IPS DF 6.9 (cell line): ENCODE data around the gene RPS3.
A peak's percentile ranks its signal among the peaks of the same experiment; 100 is the strongest.
"Not testable (repeated sequence)": the region's sequence is repeated elsewhere in the genome, so short reads cannot be mapped to it uniquely, and the experiment has no call there.

ENCODE experiments used
- DNase-seq: peaks from one replicate; pipeline ENCODE4 v3.0.0-alpha.2; 2013; ENCODE audit warnings: low read depth, low spot score
- H3K27ac ChIP-seq: one replicate; pipeline ENCODE4 v1.5.1; 2013; ENCODE audit warnings: low read length, control low read depth
- H3K27me3 ChIP-seq: 2 replicates; pipeline ENCODE4 v1.6.1; 2013; ENCODE audit warnings: mild to moderate bottlenecking, low read length; ENCODE audit not compliant: control insufficient read depth, insufficient read depth
- H3K36me3 ChIP-seq: 2 replicates; pipeline ENCODE4 v1.6.1; 2013; ENCODE audit warnings: low read length; ENCODE audit not compliant: control insufficient read depth, insufficient read depth
- H3K4me1 ChIP-seq: 2 replicates; pipeline ENCODE4 v1.6.1; 2013; ENCODE audit warnings: low read length; ENCODE audit not compliant: control insufficient read depth, insufficient read depth
- H3K4me3 ChIP-seq: 2 replicates; pipeline ENCODE4 v1.5.1; 2013; ENCODE audit warnings: mild to moderate bottlenecking, low read length
- H3K9me3 ChIP-seq: 2 replicates; pipeline ENCODE4 v1.6.1; 2013; ENCODE audit warnings: low read length, inconsistent platforms; ENCODE audit not compliant: control insufficient read depth, insufficient read depth
- whole genome bisulfite sequencing: extraction: QIAGEN DNeasy Blood & Tissue Kit; methylation state at CpG from one replicate; pipeline ENCODE4 v1.1.7; 2013; ENCODE audit warnings: mixed read lengths, missing lambda C conversion rate; ENCODE audit not compliant: insufficient read length, insufficient coverage; 5-methylcytosine and 5-hydroxymethylcytosine counted together

The RPS3 gene

DNA sequence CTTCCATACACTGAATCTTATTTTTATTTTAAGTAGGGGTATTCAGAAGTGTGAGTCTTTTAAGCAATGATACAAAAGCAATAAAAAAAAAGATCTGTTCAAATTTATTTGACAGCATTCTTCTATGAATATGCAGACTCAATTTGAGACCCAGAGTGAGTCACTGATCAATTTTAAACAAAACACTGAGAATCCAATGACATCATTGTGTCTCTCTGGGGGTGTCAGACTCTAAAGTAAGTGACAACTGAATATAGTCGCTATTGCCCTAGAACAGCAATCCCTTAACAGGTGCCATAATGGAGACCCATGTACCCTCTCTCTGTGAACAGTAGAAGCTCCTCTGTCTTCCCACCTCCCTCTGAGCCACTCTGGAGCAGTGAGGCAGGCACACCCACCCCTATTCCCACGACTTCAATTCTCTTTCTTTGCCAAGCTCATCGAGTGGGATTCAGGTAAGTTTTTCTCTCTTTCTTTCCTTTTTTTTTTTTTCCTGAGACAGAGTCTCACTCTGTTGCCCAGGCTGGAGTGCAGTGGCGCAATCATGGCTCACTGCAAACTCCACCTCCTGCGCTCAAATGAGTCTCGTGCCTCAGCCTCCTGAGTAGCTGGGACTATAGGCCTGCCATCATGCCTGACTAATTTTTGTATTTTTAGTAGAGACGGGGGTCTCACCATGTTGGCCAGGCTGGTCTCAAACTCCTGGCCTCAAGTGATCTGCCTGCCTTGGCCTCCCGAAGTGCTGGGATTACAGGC is 5.1 kb upstream of the RPS3 start:
- no peaks in the 10 kb centered on the region for H3K9me3 ChIP-seq
- no CpG with 5 or more reads among the region's 8 CpGs for WGBS
- no peaks in the 10 kb centered on the region for H3K27me3 ChIP-seq
- DNase-seq, result no peak
- no peaks in the 10 kb centered on the region for H3K36me3 ChIP-seq
- no peak overlapping the region for H3K4me3 ChIP-seq
- no peak overlapping the region for H3K27ac ChIP-seq
- peaks cover 1% of the 10 kb centered on the region; the same call in 1 of the 2 replicates for H3K4me1 ChIP-seq

GRCh38 chr11:75398906-75399305 is 412 bp upstream of the RPS3 start:
- Histone ChIP-seq H3K36me3 (peaks cover 26% of the 10 kb centered on the region), H3K27me3 (no peaks in the 10 kb centered on the region), H3K9me3 (no peaks in the 10 kb centered on the region), H3K4me3 (no peak overlapping the region), H3K4me1 (peaks cover 2% of the 10 kb centered on the region; the same call in 1 of the 2 replicates), H3K27ac (no peak overlapping the region)
- DNase-seq, result no peak
- no CpG with 5 or more reads among the region's 8 CpGs for WGBS

DNA sequence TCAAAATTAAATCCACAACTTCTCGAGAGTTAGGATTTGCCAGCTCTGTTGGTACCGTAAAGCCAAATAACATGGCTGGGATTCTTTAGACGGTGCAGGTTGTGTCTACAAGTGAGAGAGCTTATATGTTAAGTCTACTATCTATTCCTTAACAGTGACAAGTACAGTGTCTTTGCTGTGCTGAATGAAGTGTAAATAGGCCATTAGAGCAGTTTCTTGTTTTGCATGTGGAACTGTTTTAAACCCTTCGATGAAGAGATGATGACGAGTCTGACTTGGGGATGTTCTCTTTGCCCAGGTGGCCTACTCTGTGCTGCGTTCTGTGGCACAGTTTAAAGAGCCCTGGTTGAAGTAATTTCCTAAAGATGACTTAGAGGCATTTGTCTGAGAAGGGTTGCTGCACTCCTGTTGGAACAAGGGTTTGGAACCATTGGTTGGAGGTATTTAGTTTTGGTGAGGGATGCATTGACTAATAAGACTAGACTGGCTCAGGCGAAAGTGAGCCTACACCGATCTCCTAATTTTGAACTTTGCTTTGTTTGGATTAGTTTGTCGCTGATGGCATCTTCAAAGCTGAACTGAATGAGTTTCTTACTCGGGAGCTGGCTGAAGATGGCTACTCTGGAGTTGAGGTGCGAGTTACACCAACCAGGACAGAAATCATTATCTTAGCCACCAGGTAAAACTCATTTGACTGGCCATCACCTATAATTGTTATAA is 988 bp downstream of the RPS3 start:
- Histone ChIP-seq H3K9me3 (no peaks in the 10 kb centered on the region), H3K27ac (no peak overlapping the region), H3K4me1 (peaks cover 2% of the 10 kb centered on the region; the same call in 1 of the 2 replicates), H3K4me3 (peak overlapping the region; percentile 98), H3K27me3 (no peaks in the 10 kb centered on the region), H3K36me3 (peaks cover 38% of the 10 kb centered on the region)
- no peak for DNase-seq
- WGBS, result no CpG with 5 or more reads among the region's 11 CpGs

DNA sequence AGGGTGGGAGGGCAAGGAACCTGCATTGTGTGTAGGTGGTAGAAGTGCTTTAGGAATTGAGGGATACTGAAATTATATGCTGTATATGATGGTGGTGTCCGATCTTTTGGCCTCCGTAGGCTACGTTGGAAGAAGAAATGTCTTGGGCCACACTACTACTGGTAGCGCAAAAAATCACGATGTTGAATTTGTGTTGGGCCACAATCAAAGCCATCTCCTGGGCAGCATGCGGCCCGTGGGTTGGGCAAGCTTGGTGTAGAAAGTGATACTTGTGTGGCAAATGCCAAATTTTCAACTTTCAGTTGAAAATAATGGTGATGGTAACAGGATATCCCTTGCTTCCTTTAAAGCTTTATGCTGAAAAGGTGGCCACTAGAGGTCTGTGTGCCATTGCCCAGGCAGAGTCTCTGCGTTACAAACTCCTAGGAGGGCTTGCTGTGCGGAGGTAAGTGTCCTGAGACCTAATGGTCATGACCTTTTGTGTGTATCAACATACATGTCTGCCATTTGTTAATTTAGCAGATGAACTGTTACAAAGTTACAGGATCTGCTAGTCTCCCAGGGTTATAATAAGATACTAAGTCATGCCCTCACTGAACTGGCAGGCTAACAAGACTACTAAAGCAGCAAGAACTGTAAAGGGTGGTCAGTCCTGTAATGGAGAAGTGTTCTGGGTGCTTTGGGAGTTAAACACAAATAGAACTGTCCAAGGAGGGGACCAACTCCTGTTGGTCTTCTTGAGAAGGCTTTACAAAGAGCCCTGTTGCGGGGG is 2.9 kb downstream of the RPS3 start:
- no peaks in the 10 kb centered on the region for H3K27me3 ChIP-seq
- WGBS, result no CpG with 5 or more reads among the region's 10 CpGs
- H3K36me3 ChIP-seq, result peaks cover 54% of the 10 kb centered on the region
- no peak overlapping the region for H3K27ac ChIP-seq
- H3K4me3 ChIP-seq, result peak overlapping the region; percentile 8; the same call in 1 of the 2 replicates
- DNase-seq, result no peak
- peaks cover 2% of the 10 kb centered on the region; the same call in 1 of the 2 replicates for H3K4me1 ChIP-seq
- H3K9me3 ChIP-seq, result no peaks in the 10 kb centered on the region

DNA sequence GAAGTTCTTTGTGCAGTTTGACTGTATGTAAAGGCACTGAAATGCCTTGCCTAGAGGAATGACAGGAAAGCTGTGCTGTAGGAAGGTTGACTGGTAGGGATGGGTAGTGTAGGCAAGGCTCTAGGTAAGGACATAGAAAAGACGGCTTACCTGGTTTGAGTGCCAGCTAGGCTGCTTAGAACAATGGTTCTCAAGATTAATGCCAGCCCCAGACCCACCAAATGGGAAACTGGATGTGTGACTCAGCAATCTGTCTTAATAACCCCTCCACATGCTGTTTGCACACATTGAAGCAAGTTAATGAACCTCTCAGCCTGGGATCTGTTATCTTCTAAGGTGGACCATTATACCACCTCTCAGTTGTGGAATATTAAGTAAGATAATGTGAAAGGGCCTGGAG is 3.7 kb downstream of the RPS3 start:
- Histone ChIP-seq H3K27me3 (no peaks in the 10 kb centered on the region), H3K9me3 (no peaks in the 10 kb centered on the region), H3K36me3 (peaks cover 58% of the 10 kb centered on the region), H3K4me3 (no peak overlapping the region), H3K4me1 (peaks cover 2% of the 10 kb centered on the region; the same call in 1 of the 2 replicates), H3K27ac (no peak overlapping the region)
- WGBS, result no CpG with 5 or more reads among the region's 1 CpG
- no peak for DNase-seq

DNA sequence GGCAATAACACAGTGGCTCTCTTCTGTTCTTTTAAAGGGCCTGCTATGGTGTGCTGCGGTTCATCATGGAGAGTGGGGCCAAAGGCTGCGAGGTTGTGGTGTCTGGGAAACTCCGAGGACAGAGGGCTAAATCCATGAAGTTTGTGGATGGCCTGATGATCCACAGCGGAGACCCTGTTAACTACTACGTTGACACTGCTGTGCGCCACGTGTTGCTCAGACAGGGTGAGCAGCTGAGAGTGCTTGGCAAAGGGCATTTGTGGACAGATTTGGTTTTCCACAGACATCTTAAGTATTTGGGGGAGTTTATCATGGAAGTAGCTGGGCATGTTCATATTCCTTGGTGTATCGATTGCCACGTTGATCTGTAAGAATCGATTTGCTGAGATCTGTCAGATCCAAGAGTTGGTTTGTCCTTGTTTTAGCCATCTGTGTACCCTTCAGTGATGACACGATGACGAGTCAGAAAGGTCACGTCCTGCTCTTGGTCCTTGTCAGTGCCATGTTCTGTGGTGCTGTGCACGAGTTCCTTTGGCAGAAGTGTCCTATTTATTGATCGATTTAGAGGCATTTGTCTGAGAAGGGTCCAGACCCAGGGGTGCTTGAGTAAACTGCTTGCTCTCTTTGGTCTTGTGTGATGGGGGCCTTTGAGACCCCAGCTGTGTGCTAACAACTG is 4.8 kb downstream of the RPS3 start:
- WGBS, result no CpG with 5 or more reads among the region's 15 CpGs
- H3K4me3 ChIP-seq, result no peak overlapping the region
- H3K9me3 ChIP-seq, result no peaks in the 10 kb centered on the region
- no peaks in the 10 kb centered on the region for H3K27me3 ChIP-seq
- no peak overlapping the region for H3K27ac ChIP-seq
- DNase-seq, result no peak
- H3K4me1 ChIP-seq, result peaks cover 2% of the 10 kb centered on the region; the same call in 1 of the 2 replicates
- H3K36me3 ChIP-seq, result peaks cover 60% of the 10 kb centered on the region

DNA sequence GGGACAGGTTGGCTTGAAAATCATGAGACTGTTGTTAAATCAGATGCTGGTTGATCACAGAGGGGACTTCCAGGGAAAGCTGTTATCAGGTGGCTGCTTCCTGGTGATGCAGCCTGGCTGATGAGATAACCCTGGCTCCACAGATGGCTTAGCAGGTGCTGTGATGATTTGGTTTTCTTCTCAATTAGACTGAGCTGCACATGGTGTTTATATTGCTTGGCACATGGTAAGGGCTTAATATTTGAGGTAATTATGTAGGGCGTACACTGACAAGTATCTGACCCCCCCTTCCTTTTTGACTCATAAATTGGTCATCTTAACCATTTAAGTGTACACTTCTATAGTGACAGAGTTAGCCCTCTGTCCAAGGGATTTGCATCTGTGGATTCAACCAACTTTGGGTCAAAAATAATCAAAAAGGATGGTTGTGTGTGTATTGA is 7.0 kb downstream of the RPS3 start:
- H3K4me3 ChIP-seq, result no peak overlapping the region
- peaks cover 2% of the 10 kb centered on the region; the same call in 1 of the 2 replicates for H3K4me1 ChIP-seq
- WGBS, result no CpG with 5 or more reads among the region's 1 CpG
- H3K36me3 ChIP-seq, result peaks cover 58% of the 10 kb centered on the region
- DNase-seq, result no peak
- H3K27me3 ChIP-seq, result no peaks in the 10 kb centered on the region
- no peaks in the 10 kb centered on the region for H3K9me3 ChIP-seq
- H3K27ac ChIP-seq, result no peak overlapping the region

DNA sequence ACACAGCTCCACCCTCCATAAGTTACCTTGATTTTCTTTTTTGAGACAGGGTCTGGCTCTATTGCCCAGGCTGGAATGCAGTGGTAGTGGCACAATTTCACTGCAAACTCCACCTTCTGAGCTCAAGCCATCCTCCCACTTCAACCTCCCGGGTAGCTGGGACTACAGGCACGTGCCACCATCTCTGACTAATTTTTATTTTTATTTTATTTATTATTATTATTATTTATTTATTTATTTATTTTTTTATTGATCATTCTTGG is 9.6 kb downstream of the RPS3 start:
- peaks cover 43% of the 10 kb centered on the region for H3K36me3 ChIP-seq
- WGBS, result no CpG with 5 or more reads among the region's 2 CpGs
- no peaks in the 10 kb centered on the region for H3K9me3 ChIP-seq
- DNase-seq, result no peak
- H3K27ac ChIP-seq, result no peak overlapping the region
- H3K4me1 ChIP-seq, result no peaks in the 10 kb centered on the region
- no peak overlapping the region for H3K4me3 ChIP-seq
- no peaks in the 10 kb centered on the region for H3K27me3 ChIP-seq

GRCh38 chr11:75409971-75410370 is 10.7 kb downstream of the RPS3 start:
- peaks cover 37% of the 10 kb centered on the region for H3K36me3 ChIP-seq
- H3K9me3 ChIP-seq, H3K27ac ChIP-seq, DNase-seq, H3K27me3 ChIP-seq, H3K4me3 ChIP-seq, H3K4me1 ChIP-seq: not testable (repeated sequence)
- WGBS, result no CpG with 5 or more reads among the region's 33 CpGs

DNA sequence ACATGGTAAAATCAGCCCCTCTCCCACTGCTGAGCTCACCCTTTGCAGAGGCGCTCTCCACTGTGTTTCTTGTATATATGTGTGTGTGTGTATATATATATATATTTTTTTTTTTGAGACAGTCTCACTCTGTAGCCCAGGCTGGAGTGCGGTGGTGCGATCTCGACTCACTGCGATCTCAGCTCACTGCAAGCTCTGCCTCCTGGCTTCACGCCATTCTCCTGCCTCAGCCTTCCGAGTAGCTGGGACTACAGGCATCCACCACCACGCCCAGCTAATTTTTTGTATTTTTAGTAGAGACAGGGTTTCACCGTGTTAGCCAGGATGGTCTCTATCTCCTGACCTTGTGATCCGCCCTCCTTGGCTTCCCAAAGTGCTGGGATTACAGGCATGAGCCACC is 13.8 kb downstream of the RPS3 start:
- not testable (repeated sequence) for DNase-seq, H3K9me3 ChIP-seq, H3K4me3 ChIP-seq, H3K27ac ChIP-seq, H3K4me1 ChIP-seq, H3K27me3 ChIP-seq
- WGBS, result no CpG with 5 or more reads among the region's 10 CpGs
- peaks cover 15% of the 10 kb centered on the region for H3K36me3 ChIP-seq
